H1 (cell line): ENCODE measurements around the gene GNGT2. TPM values are rescaled to one million over a fixed set of nuclear protein-coding genes. Genes with fewer than 3 reads are reported as not detected.

Experiments
- CTCF ChIA-PET: fragments of 300-600 bp; sonication (Branson Sonifier 250); formaldehyde crosslinking; loops from one replicate; lab custom pipeline; 2021; ENCODE audit not compliant: partially characterized antibody; lab: Charles Lee
- POLR2A ChIA-PET: fragments of 300-600 bp; sonication (Branson Sonifier 250); formaldehyde crosslinking; loops from one replicate; lab custom pipeline; 2021; ENCODE audit warnings: inconsistent platforms; ENCODE audit not compliant: partially characterized antibody; lab: Charles Lee
- DNase-seq, 2 experiments: peaks; one replicate each; pipeline versions ENCODE4 v3.0.0 to v3.0.0-alpha.2; 2010 to 2022; ENCODE audit warnings: low spot score in 2 of 2, low read depth in 1 of 2, mixed read lengths in 1 of 2
- FAIRE-seq: peaks from 2 replicates; lab custom pipeline; 2011; peaks lifted over from hg19 to GRCh38; lab: Jason Lieb, UNC
- H2AFZ ChIP-seq: 2 replicates; pipeline ENCODE4 v1.8.1; 2012; ENCODE audit warnings: low read length, inconsistent platforms
- H2AK5ac ChIP-seq: 2 replicates; pipeline ENCODE4 v1.6.1; 2013; ENCODE audit warnings: low read depth, low read length
- H2BK120ac ChIP-seq: replicated peaks from 2 replicates; pipeline ENCODE3; 2013; ENCODE audit warnings: low read depth, low read length, inconsistent platforms
- H2BK12ac ChIP-seq: 2 replicates; pipeline ENCODE4 v1.6.1; 2013; ENCODE audit warnings: low read depth, low read length
- H2BK15ac ChIP-seq: 2 replicates; pipeline ENCODE4 v1.6.1; 2013; ENCODE audit warnings: low read length
- H2BK20ac ChIP-seq: 2 replicates; pipeline ENCODE4 v1.6.1; 2013; ENCODE audit warnings: low read length
- H2BK5ac ChIP-seq: 2 replicates; pipeline ENCODE4 v1.6.1; 2013; ENCODE audit warnings: low read depth, low read length
- H3K14ac ChIP-seq: 2 replicates; pipeline ENCODE4 v1.6.1; 2013; ENCODE audit warnings: inconsistent platforms; ENCODE audit not compliant: insufficient read length
- H3K18ac ChIP-seq: 2 replicates; pipeline ENCODE4 v1.6.1; 2013; ENCODE audit warnings: low read length; ENCODE audit errors: extremely low read depth
- H3K23ac ChIP-seq: 2 replicates; pipeline ENCODE4 v1.6.1; 2013; ENCODE audit warnings: inconsistent platforms; ENCODE audit not compliant: insufficient read length
- H3K23me2 ChIP-seq: 2 replicates; pipeline ENCODE4 v1.6.1; 2013; ENCODE audit warnings: low read depth, low read length
- H3K27ac ChIP-seq: 2 replicates; pipeline ENCODE4 v1.6.1; 2011; ENCODE audit warnings: low read depth, low read length, inconsistent platforms
- H3K27me3 ChIP-seq, 4 experiments: replicated peaks in 1 of 4; 1 replicate in 1 of 4; 2 replicates in 3 of 4; pipeline versions ENCODE4 v1.6.1 to v1.8.1; 2011 to 2013; ENCODE audit warnings: low read length in 3 of 4, mild to moderate bottlenecking in 3 of 4, inconsistent platforms in 2 of 4, mixed read lengths in 2 of 4, moderate library complexity in 1 of 4; ENCODE audit not compliant: control insufficient read depth in 3 of 4, insufficient read depth in 3 of 4; ENCODE audit errors: extremely low read depth in 1 of 4
- H3K36me3 ChIP-seq, 4 experiments: 2 replicates each; pipeline versions ENCODE4 v1.6.1 to v1.8.1; 2011 to 2013; ENCODE audit warnings: mild to moderate bottlenecking in 4 of 4, low read length in 3 of 4, moderate library complexity in 2 of 4, control low read depth in 1 of 4, inconsistent platforms in 1 of 4; ENCODE audit not compliant: insufficient read depth in 4 of 4, control insufficient read depth in 2 of 4
- H3K4ac ChIP-seq: replicated peaks from 2 replicates; pipeline ENCODE3; 2013; ENCODE audit warnings: low read length, low read depth, mixed read lengths, inconsistent platforms; ENCODE audit not compliant: insufficient read length
- H3K4me1 ChIP-seq, 4 experiments: replicated peaks in 1 of 4; 1 replicate in 1 of 4; 2 replicates in 3 of 4; pipeline versions ENCODE4 v1.6.1 to v1.8.1; 2011 to 2013; ENCODE audit warnings: low read length in 3 of 4, inconsistent platforms in 2 of 4, mixed read lengths in 1 of 4; ENCODE audit not compliant: insufficient read depth in 4 of 4, control insufficient read depth in 3 of 4
- H3K4me2 ChIP-seq, 2 experiments: 2 replicates each; pipeline versions ENCODE4 v1.6.1 to v1.8.1; 2011 to 2013; ENCODE audit warnings: low read depth in 2 of 2, low read length in 2 of 2, control low read depth in 1 of 2, inconsistent platforms in 1 of 2, mild to moderate bottlenecking in 1 of 2; ENCODE audit not compliant: insufficient read depth in 1 of 2
- H3K4me3 ChIP-seq, 4 experiments: fragments of 200-600, 300-600 bp in 1 of 4; sonication (generic), shearing (Covaris generic), sonication (Bioruptor Twin) in 1 of 4; 2 replicates each; pipeline versions ENCODE4 v1.5.1 to v1.8.1; 2011 to 2016; ENCODE audit warnings: low read length in 4 of 4, low read depth in 3 of 4, control low read depth in 2 of 4, inconsistent platforms in 2 of 4, mild to moderate bottlenecking in 2 of 4, mixed read lengths in 1 of 4, moderate library complexity in 1 of 4; ENCODE audit not compliant: insufficient read depth in 2 of 4; ENCODE audit errors: extremely low read depth in 1 of 4
- H3K56ac ChIP-seq: replicated peaks from 2 replicates; pipeline ENCODE3; 2013; ENCODE audit warnings: low read depth, mild to moderate bottlenecking, mixed read lengths, low read length, inconsistent platforms; ENCODE audit not compliant: insufficient read length
- H3K79me1 ChIP-seq: 2 replicates; pipeline ENCODE4 v1.6.1; 2013; ENCODE audit warnings: low read depth, low read length, control low read depth
- H3K79me2 ChIP-seq, 2 experiments: 2 replicates each; pipeline versions ENCODE4 v1.6.1 to v1.8.1; 2012 to 2013; ENCODE audit warnings: low read length in 2 of 2, mild to moderate bottlenecking in 2 of 2, inconsistent platforms in 1 of 2; ENCODE audit not compliant: insufficient read depth in 2 of 2, control insufficient read depth in 1 of 2
- H3K9ac ChIP-seq, 4 experiments: replicated peaks in 1 of 4; 1 replicate in 1 of 4; 2 replicates in 3 of 4; pipeline versions ENCODE4 v1.6.1 to v1.8.1; 2011 to 2013; ENCODE audit warnings: low read depth in 3 of 4, low read length in 3 of 4, control low read depth in 2 of 4, mild to moderate bottlenecking in 2 of 4, moderate library complexity in 2 of 4, inconsistent platforms in 1 of 4; ENCODE audit errors: extremely low read depth in 1 of 4
- H3K9me3 ChIP-seq, 2 experiments: 2 replicates each; pipeline versions ENCODE4 v1.6.1 to v1.8.1; 2012 to 2013; ENCODE audit warnings: mild to moderate bottlenecking in 2 of 2, moderate library complexity in 2 of 2, control low read depth in 1 of 2, inconsistent platforms in 1 of 2, low read depth in 1 of 2, low read length in 1 of 2, mixed read lengths in 1 of 2; ENCODE audit not compliant: insufficient read depth in 2 of 2
- H4K20me1 ChIP-seq, 2 experiments: replicated peaks in 1 of 2; 2 replicates each; pipeline versions ENCODE3 to v1.8.1; 2011 to 2013; ENCODE audit warnings: inconsistent platforms in 2 of 2, low read length in 2 of 2, mild to moderate bottlenecking in 1 of 2; ENCODE audit not compliant: insufficient read depth in 2 of 2, control insufficient read depth in 1 of 2
- H4K5ac ChIP-seq: 2 replicates; pipeline ENCODE4 v1.6.1; 2013; ENCODE audit warnings: low read length, low read depth, mixed read lengths, inconsistent platforms; ENCODE audit not compliant: insufficient read length
- H4K8ac ChIP-seq: 2 replicates; pipeline ENCODE4 v1.8.0; 2013; ENCODE audit warnings: mild to moderate bottlenecking, moderate library complexity, low read length, inconsistent platforms; ENCODE audit not compliant: insufficient read depth; ENCODE audit errors: extremely low read depth
- H4K91ac ChIP-seq: replicated peaks from 2 replicates; pipeline ENCODE3; 2013; ENCODE audit warnings: low read length, mixed read lengths, inconsistent platforms; ENCODE audit not compliant: insufficient read length
- PHF8 ChIP-seq: fragments of 200-600 bp; sonication (generic); conservative IDR thresholded peaks from 2 replicates; pipeline ENCODE4 v1.7.1; 2012; ENCODE audit warnings: low read depth, mild to moderate bottlenecking, inconsistent platforms, low read length, moderate library complexity
- POLR2A ChIP-seq, 2 experiments: IDR thresholded peaks; 1 replicate in 1 of 2; 2 replicates in 1 of 2; pipeline ENCODE4 v1.6.1; 2011; ENCODE audit warnings: low read depth in 2 of 2, low read length in 2 of 2, mild to moderate bottlenecking in 2 of 2; ENCODE audit errors: control extremely low read depth in 1 of 2
- POU5F1 ChIP-seq: IDR thresholded peaks from 2 replicates; pipeline ENCODE4 v1.6.1; 2011; ENCODE audit warnings: low read depth, mild to moderate bottlenecking, low read length, moderate library complexity
- WGBS, 2 experiments: shearing (Covaris generic) in 1 of 2; methylation state at CpG; one replicate each; pipeline versions ENCODE4 v1.1.6 to v1.1.7; 2013 to 2015; ENCODE audit warnings: low lambda C conversion rate in 2 of 2, mixed read lengths in 2 of 2, inconsistent platforms in 1 of 2, low coverage in 1 of 2, missing lambda C conversion rate in 1 of 2; ENCODE audit not compliant: insufficient replicate concordance in 2 of 2, insufficient coverage in 1 of 2, insufficient read length in 1 of 2; ENCODE audit errors: extremely low coverage in 1 of 2, missing lambda C conversion rate in 1 of 2; 5-methylcytosine and 5-hydroxymethylcytosine counted together
- polyA plus RNA-seq, 7 experiments: library from polyadenylated mRNA; depleted of rRNA in 3 of 7; stranded (reverse) in 5 of 7; unstranded in 2 of 7; fragments of >200 nt in 5 of 7; fragments of 200-250 nt in 2 of 7; gene quantifications; 1 replicate in 5 of 7; 2 replicates in 1 of 7; 4 replicates in 1 of 7; pipeline versions ENCODE4 v1.2.1 to v1.2.3, GENCODE V29; 2011 to 2013; ENCODE audit warnings: missing spikeins in 2 of 7, mixed read lengths in 2 of 7
- total RNA-seq: library from RNA; stranded (reverse); fragmentation: NEBNext Ultra II Directional; extraction: Animal tissue kit (Norgen Biotek cat#: 25700); gene quantifications from 2 replicates; pipeline ENCODE4 v1.2.1, GENCODE V29; 2021

GNGT2 gene
- total and polyA plus RNA-seq, 2 of the 8 experiments (the other 6 are each of a cell fraction or from before 2014, with no cell fraction given): 1.3 to 1.4 TPM

DNA sequence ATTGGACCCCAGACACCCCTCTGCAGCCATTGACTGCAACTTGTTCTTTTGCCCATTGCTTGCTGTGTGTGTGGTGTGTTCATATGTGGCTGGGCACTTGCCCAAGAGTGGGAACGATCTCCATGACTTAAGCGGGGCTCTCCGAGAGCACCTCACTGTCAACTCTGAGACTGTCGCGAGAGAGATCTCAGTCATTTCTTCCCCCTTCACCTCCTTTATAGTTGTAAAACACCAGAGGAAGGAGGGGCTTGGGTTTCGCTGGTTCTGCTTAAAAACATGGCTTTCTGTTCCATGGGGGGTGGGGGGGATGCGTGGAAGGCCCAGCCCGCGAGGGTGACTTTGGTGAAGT lies 12.8 kb upstream of the GNGT2 start:
- Histone ChIP-seq H3K79me2 (no peaks in the 10 kb centered on the region), H3K4me1 (peaks cover 0 to 8% (median 7%) of the 10 kb centered on the region in 4 experiments; a peak in 5 of 7 replicates), H3K14ac (no peak overlapping the region), H3K27ac (no peak overlapping the region), H3K23me2 (peaks cover 17% of the 10 kb centered on the region; the same call in 1 of the 2 replicates), H2BK12ac (no peak overlapping the region), H3K23ac (no peak overlapping the region), H3K9me3 (no peaks in the 10 kb centered on the region), H3K4me3 (peak overlapping the region in 3 of 4 experiments; percentile 49 to 63 (median 61); a peak in 5 of 8 replicates), H4K91ac (no peak overlapping the region), H3K9ac (no peak overlapping the region; a peak in 1 of 7 replicates), H2AFZ (no peak overlapping the region), H3K4me2 (peak overlapping the region; percentile 78 to 95), H2BK15ac (no peak overlapping the region), H2BK20ac (no peak overlapping the region), H4K5ac (no peak overlapping the region), H3K56ac (no peak overlapping the region), H3K27me3 (peaks cover 19 to 54% (median 43%) of the 10 kb centered on the region in 4 experiments), H2BK120ac (no peak overlapping the region), H2AK5ac (no peak overlapping the region), H4K20me1 (peaks cover 0 to 3% of the 10 kb centered on the region in 2 experiments), H3K18ac (0 out of 2 replicates have a peak overlapping the region, but pooled peaks have one; percentile 51), H3K4ac (no peak overlapping the region), H2BK5ac (no peak overlapping the region), H3K79me1 (no peaks in the 10 kb centered on the region), H3K36me3 (no peaks in the 10 kb centered on the region), H4K8ac (peak overlapping the region; percentile 45; the same call in 1 of the 2 replicates)
- 30% methylated on average over 9 of the region's 9 CpGs; no CpG with 5 or more reads in 1 of the 2 experiments for WGBS, 2 experiments
- DNase-seq: no peak
- CTCF ChIA-PET: interaction anchor here (0.8 to 2.9 kb wide), 9 partner anchors 8 to 68 kb away, joined by 3 to 15 read pairs (median 5); no protein-coding TSS in a partner anchor
- FAIRE-seq: no peak
- POLR2A ChIA-PET: interaction anchor here (2.1 kb wide), 1 partner anchor 10 kb away, joined by 6 read pairs; no protein-coding TSS in a partner anchor
- TF ChIP-seq POLR2A (IDR thresholded peaks at IDR 0.05; ENCODE audit: control extremely low read depth in 1 of 2, low read depth in 2 of 2, low read length in 2 of 2) (no peak), PHF8 (no peak), POU5F1 (no peak)
